ACHN (cell line): ENCODE data around the gene C12orf60.

ENCODE experiments used
- DNase-seq: peaks from one replicate; pipeline ENCODE4 v3.0.0-alpha.2; 2015
- in situ Hi-C: cut with HindIII; loops from 2 replicates; pipeline ENCODE4 v1.10.0; 2017; ENCODE audit warnings: low sequenced_read_pairs, low pct_ligation_motif_present, low pct_unique_long_range_greater_than_20kb

The C12orf60 gene

GRCh38 chr12:14850929-14851663, 47.6 kb downstream of the C12orf60 start:
- in situ Hi-C loops, result no loop called here
- DNase-seq, result no peak

DNA sequence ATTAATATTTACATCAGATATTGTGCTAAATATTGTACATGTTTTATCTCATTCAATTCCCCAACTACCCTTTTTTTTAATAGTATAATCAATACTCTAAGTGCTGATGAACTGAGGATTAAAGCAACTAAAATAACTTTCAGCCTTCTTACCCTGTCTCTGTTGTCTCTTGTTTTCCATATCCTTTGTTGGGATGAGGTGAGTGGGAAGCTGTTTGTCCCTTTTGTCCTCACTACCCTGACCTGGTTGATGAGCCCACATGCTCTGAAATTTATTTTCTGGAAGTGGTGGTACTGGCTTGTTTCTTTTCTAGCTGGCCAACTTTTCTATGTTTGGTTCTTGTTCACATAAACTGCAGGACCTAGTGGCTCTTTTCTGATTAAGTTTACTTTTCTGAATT, 49.4 kb downstream of the C12orf60 start:
- DNase-seq, result no peak
- in situ Hi-C loops, result no loop called here

DNA sequence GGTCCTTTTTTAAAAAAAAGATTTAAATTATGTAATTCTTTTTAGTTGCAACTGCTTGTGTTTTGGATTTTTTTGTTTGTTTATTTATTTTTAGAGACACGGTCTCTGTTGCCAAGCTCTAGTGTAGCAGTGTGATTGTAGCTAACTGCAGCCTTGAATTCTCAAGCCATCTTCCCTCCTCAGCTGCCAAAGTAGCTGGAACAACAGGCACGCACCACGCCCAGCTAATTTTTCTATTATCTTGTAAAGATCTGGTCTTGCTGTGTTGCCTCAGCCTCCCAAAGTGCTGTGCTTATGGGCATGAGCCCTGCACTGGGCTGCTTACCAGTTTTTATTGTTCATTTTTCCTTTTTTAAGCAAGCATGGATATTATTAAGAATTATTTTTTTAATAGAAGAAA, 50.5 kb downstream of the C12orf60 start:
- no peak for DNase-seq
- in situ Hi-C loops, result no loop called here

GRCh38 chr12:14854586-14855183, 51.2 kb downstream of the C12orf60 start:
- no peak for DNase-seq
- in situ Hi-C loops, result no loop called here

DNA sequence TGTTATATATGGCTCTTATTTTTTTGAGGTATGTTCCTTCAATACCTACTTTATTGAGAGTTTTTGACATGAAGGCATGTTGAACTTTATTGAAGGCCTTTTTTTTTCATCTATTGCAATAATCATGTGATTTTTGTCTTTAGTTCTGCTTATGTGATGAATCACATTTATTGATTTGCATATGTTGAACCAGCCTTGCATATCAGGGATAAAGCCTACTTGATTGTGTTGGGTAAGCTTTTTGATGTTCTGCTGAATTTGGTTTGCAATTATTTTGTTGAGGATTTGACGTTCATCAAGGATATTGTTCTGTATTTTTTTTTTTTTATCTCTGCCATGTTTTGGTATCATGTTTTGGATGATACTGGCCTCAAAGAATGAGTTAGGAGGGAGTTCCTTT, 55.0 kb downstream of the C12orf60 start:
- in situ Hi-C loops, result no loop called here
- no peak for DNase-seq

GRCh38 chr12:14860490-14860889, 57.0 kb downstream of the C12orf60 start:
- DNase-seq, result no peak
- in situ Hi-C loops, result no loop called here

DNA sequence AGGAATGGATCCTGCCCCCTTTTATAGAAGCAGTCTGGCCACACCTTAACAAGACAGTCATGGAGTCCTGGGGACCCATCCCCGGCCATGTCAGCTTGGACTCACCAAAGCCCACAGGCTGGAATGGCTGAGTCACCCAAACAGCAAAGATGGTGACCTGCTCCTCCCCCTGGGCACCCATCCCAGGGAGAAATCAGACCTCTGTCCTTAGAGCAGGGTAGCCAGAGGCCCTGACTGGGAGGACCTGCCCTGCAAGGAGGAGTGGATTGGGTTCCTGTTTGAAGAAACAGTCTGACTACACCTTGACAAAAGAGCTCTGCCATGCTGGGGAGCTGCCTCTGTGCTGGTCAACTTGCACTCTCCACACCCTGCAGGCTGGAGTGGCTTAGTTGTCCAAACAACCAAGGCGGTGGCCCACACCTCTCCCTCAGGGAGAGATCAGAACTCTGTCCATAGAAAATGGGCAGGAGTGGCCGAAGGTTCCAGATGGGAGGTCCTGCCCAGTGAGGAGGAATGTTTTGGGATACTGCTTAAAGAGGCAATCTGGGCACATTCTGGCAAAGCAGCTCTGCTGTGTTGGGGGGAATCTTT, 65.5 kb downstream of the C12orf60 start:
- in situ Hi-C loops, result no loop called here
- DNase-seq, result no peak

DNA sequence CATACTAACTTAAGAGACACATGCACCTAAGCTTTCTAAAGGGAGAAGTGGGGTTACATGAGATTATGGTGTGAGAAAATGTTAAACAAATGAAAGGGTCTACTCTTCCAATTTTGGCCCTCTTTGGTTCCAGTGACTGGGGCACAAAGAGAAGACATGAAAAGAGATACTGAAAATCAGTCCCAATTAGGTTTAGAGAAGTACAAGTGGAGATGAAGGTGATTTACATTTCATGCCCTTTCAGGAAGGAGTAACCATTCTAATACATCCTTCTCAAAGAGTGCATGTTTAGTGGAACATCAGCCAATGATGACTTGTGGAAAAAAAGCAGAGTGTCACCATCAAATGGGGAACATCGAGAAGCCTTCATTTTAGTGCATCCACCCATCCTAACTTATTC, 67.8 kb downstream of the C12orf60 start:
- no peak for DNase-seq
- in situ Hi-C loops, result no loop called here

- DNase-seq, result no peak
- in situ Hi-C loops, result no loop called here
Observed at GRCh38 chr12:14871886-14872285, 68.4 kb downstream of the C12orf60 start.

DNA sequence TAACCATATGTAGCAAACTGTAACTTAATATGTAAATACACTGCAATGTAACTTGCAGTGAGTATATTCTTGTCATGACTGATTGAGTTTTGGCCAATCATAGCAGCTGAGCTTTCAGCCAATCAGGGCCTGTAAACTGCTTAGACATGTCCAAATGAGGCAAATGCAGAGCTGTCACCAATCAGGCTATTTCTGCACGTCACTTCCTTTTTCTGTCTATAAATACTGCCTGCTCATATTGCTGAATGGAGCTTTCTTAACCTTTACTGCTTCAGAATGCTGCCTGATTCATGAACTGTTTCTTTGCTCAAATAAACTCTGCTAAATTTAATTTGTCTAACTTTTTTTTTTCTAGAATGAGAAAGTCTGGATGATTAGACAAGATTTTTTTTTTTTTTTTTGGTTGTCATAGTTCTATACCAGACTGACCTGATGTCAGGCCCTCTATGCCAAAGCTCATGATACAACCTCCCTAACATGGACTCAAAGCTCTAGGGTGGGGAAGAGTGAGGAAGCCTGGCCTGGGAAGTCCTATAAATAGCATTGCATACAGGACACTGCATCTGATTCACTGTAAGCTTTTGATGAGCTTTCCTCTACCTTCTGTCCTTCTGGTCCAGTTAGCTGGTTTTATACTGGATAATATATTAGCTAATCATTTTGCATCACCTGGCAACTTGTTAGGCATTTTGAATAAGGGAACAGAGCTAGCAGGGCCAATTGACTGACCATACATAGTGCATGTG, 70.1 kb downstream of the C12orf60 start:
- no peak for DNase-seq
- in situ Hi-C loops, result no loop called here
